Astrocyte (in vitro differentiated cells and primary cell): ENCODE data around the gene PSKH1.

Experiments
- CTCF ChIP-seq: IDR thresholded peaks from 2 replicates; pipeline ENCODE4 v1.5.1; 2011; ENCODE audit warnings: low read depth, mild to moderate bottlenecking, inconsistent platforms, low read length, moderate library complexity; ENCODE audit not compliant: insufficient read depth
- EZH2 ChIP-seq: IDR thresholded peaks from 2 replicates; pipeline ENCODE4 v1.6.1; 2012; ENCODE audit warnings: mild to moderate bottlenecking, low read length, inconsistent platforms; ENCODE audit not compliant: insufficient read depth

- TF ChIP-seq CTCF = no peak
- no peak for TF ChIP-seq EZH2
These were observed 34.6 kb upstream of the PSKH1 start for GRCh38 chr16:67858500-67858899.
